ENCODE data around the gene NABP1. TPM values are rescaled to one million over a fixed set of nuclear protein-coding genes. Genes with fewer than 3 reads are reported as not detected.

The NABP1 gene
- total and polyA plus RNA-seq, 10 of the 15 experiments (the other 5 are each of a cell fraction or from before 2014, with no cell fraction given), result 22.9 to 65.7 (median 39.9) TPM

DNA sequence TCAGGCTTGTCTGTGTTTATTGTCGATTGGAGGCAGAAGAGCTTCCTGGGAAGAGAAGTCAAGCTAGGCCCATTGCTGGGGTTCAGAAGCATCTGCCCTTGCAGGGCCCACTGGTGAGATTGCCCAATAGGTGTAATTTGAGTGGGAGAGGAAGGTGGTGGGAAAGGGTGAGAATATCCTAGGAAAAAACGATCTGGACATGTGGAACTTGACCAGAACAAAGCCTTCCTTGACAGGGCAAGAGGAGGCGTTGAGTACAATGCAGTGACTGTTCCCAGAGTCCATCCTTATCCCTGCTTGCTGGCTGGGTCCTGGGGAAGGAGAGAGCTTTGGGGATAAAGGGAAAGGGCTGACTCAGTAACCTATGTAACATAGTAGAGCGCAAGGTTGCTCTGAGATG lies 27.1 kb downstream of the NABP1 start:
- Histone ChIP-seq H3K27ac (ENCODE audit: control insufficient read depth, insufficient read depth) (no peak overlapping the region), H3K9me3 (replicated peaks; ENCODE audit: control insufficient read depth, insufficient read depth, low read length) (no peaks in the 10 kb centered on the region), H3K4me2 (ENCODE audit: control insufficient read depth, insufficient read depth) (no peak overlapping the region), H2AFZ (ENCODE audit: control insufficient read depth, low read depth, low read length) (no peak overlapping the region), H3K4me1 (ENCODE audit: control insufficient read depth, insufficient read depth, low read length) (no peaks in the 10 kb centered on the region), H3K79me2 (ENCODE audit: control insufficient read depth, insufficient read depth, low read length) (no peaks in the 10 kb centered on the region), H3K4me3 (no peak overlapping the region), H3K27me3 (replicated peaks in 1 of 2; ENCODE audit: control insufficient read depth in 2 of 2, insufficient read depth in 2 of 2, low read length in 1 of 2) (no peaks in the 10 kb centered on the region), H3K36me3 (ENCODE audit: control insufficient read depth in 2 of 2, insufficient read depth in 2 of 2, low read length in 1 of 2) (no peaks in the 10 kb centered on the region), H4K20me1 (ENCODE audit: control insufficient read depth, insufficient read depth) (no peaks in the 10 kb centered on the region), H3K9ac (ENCODE audit: control insufficient read depth, insufficient read depth, low read length) (no peak overlapping the region)
- TF ChIP-seq ZNF217 (IDR thresholded peaks at IDR 0.05) (no peak), SMC3 (IDR thresholded peaks at IDR 0.05; ENCODE audit: borderline replicate concordance, low read length) (no peak), TBL1XR1 (IDR thresholded peaks at IDR 0.05; ENCODE audit: low read depth, low read length) (no peak)
- DNase-seq (ENCODE audit: low read depth, low spot score) (no peak), ATAC-seq (no peak), FAIRE-seq (no peak)
- intact Hi-C loops (cut with micrococcal nuclease; ENCODE audit: unreplicated experiment), result loop anchor here (10.0 kb wide), 1 partner anchor 460 kb away; no protein-coding TSS in a partner anchor
- 82% methylated on average over 4 of the region's 4 CpGs for WGBS (ENCODE audit: insufficient coverage, insufficient replicate concordance, low lambda C conversion rate, missing lambda C conversion rate)
- BruUV-seq (replicated peaks), result no TSS peak
- ChIA-PET RAD21 (ENCODE audit: unreplicated experiment) (no interaction called here), SMC1A (ENCODE audit: uncharacterized antibody, unreplicated experiment) (interaction anchor here (0.7 kb wide), 1 partner anchor 128 kb away, joined by 3 read pairs; no protein-coding TSS in a partner anchor), POLR2A (no interaction called here), CTCF (interaction anchor here (1.4 kb wide), 1 partner anchor 11 kb away, joined by 4 read pairs; no protein-coding TSS in a partner anchor)
- in situ Hi-C loops (cut with MboI), result no loop called here

DNA sequence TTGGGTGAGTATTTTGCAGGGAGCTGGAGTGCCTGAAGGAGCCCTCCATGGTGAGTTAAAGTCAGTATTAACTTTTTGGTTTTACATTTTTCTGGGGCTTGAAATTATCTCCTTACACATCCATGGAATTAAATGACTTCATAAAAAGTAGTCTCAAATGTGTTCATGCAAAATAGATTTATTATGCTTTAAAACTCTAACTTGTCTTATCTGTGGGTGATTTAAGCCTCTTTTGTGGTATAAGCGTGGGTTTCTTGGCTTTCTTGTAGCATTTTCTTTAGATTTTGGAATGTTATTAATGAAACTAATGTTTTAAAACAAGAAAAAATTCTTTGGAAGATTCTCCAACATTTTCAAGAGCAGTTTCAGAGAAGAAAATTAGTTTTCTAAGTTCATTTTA lies 27.8 kb downstream of the NABP1 start:
- Histone ChIP-seq H2AFZ (ENCODE audit: control insufficient read depth, low read depth, low read length) (no peak overlapping the region), H3K4me1 (ENCODE audit: control insufficient read depth, insufficient read depth, low read length) (no peaks in the 10 kb centered on the region), H4K20me1 (ENCODE audit: control insufficient read depth, insufficient read depth) (no peaks in the 10 kb centered on the region), H3K36me3 (ENCODE audit: control insufficient read depth in 2 of 2, insufficient read depth in 2 of 2, low read length in 1 of 2) (no peaks in the 10 kb centered on the region), H3K4me3 (no peak overlapping the region), H3K9me3 (replicated peaks; ENCODE audit: control insufficient read depth, insufficient read depth, low read length) (no peaks in the 10 kb centered on the region), H3K27ac (ENCODE audit: control insufficient read depth, insufficient read depth) (no peak overlapping the region), H3K9ac (ENCODE audit: control insufficient read depth, insufficient read depth, low read length) (no peak overlapping the region), H3K79me2 (ENCODE audit: control insufficient read depth, insufficient read depth, low read length) (no peaks in the 10 kb centered on the region), H3K4me2 (ENCODE audit: control insufficient read depth, insufficient read depth) (no peak overlapping the region), H3K27me3 (replicated peaks in 1 of 2; ENCODE audit: control insufficient read depth in 2 of 2, insufficient read depth in 2 of 2, low read length in 1 of 2) (no peaks in the 10 kb centered on the region)
- in situ Hi-C loops (cut with MboI) (no loop called here), intact Hi-C loops (cut with micrococcal nuclease; ENCODE audit: unreplicated experiment) (loop anchor here (10.0 kb wide), 1 partner anchor 459 kb away; no protein-coding TSS in a partner anchor)
- ATAC-seq (no peak), FAIRE-seq (no peak), DNase-seq (ENCODE audit: low read depth, low spot score) (no peak)
- ChIA-PET SMC1A (ENCODE audit: uncharacterized antibody, unreplicated experiment) (no interaction called here), CTCF (interaction anchor here (0.6 to 1.4 kb wide), 2 partner anchors 10 to 1735 kb away, joined by 3 to 4 read pairs; no protein-coding TSS in a partner anchor), POLR2A (no interaction called here), RAD21 (ENCODE audit: unreplicated experiment) (no interaction called here)
- WGBS (ENCODE audit: insufficient coverage, insufficient replicate concordance, low lambda C conversion rate, missing lambda C conversion rate), result 91% methylated on average over 1 of the region's 1 CpG
- BruUV-seq (replicated peaks), result no TSS peak
- TF ChIP-seq MYC (IDR thresholded peaks at IDR 0.05; ENCODE audit: insufficient read depth, insufficient read length, insufficient replicate concordance, low read length, severe bottlenecking), result no peak
- TF ChIP-seq NRF1 (conservative IDR thresholded peaks at IDR 0.05; ENCODE audit: low read depth, low read length), result no peak
- TF ChIP-seq, protein P1, sequence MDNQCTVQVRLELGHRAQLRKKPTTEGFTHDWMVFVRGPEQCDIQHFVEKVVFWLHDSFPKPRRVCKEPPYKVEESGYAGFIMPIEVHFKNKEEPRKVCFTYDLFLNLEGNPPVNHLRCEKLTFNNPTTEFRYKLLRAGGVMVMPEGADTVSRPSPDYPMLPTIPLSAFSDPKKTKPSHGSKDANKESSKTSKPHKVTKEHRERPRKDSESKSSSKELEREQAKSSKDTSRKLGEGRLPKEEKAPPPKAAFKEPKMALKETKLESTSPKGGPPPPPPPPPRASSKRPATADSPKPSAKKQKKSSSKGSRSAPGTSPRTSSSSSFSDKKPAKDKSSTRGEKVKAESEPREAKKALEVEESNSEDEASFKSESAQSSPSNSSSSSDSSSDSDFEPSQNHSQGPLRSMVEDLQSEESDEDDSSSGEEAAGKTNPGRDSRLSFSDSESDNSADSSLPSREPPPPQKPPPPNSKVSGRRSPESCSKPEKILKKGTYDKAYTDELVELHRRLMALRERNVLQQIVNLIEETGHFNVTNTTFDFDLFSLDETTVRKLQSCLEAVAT (IDR thresholded peaks at IDR 0.05), result no peak
- no peak for TF ChIP-seq POLR2A (IDR thresholded peaks at IDR 0.05; ENCODE audit: low read depth, low read length)
- no peak for TF ChIP-seq RUNX3 (IDR thresholded peaks at IDR 0.05; ENCODE audit: low read length)
- TF ChIP-seq PML (IDR thresholded peaks at IDR 0.05; ENCODE audit: low read length), result no peak
- no peak for TF ChIP-seq SUPT20H (IDR thresholded peaks at IDR 0.05; ENCODE audit: borderline replicate concordance, control insufficient read depth, low read depth, low read length)
- TF ChIP-seq SRF (IDR thresholded peaks at IDR 0.05; ENCODE audit: low read depth in 2 of 2, low read length in 2 of 2), result no peak
- TF ChIP-seq MYB (IDR thresholded peaks at IDR 0.05; ENCODE audit: borderline replicate concordance, low read depth, low read length), result no peak
- no peak for TF ChIP-seq RAD51 (IDR thresholded peaks at IDR 0.05)
- TF ChIP-seq IKZF2 (IDR thresholded peaks at IDR 0.05), result no peak
- no peak for TF ChIP-seq RAD21 (IDR thresholded peaks at IDR 0.05; ENCODE audit: insufficient read depth, low read depth, low read length)
- TF ChIP-seq JUNB (IDR thresholded peaks at IDR 0.05), result no peak
- no peak for TF ChIP-seq BACH1 (IDR thresholded peaks at IDR 0.05; ENCODE audit: borderline replicate concordance)
